ENCODE data around the gene TTF2.

The TTF2 gene

DNA sequence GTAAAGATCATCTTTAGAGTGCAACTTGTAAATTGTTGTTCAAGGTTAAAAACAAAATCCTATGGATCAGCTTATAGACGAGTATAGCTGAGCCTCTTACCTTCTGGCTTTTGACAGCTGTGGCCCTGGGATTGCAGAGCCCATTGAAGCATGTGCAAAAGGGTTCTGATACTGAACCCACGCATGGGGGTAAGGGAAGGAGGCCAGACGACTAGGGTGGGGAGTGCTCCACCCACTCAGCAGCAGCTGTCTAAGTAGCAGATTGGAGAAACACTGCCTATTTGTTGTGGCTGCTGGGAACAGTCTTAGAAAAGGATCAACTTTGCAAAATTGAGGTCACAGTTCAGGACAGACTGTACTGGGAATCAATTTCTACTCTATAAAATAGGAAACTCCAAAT lies 42.5 kb upstream of the TTF2 start:
- ChIA-PET POLR2A (no interaction called here), CTCF (interaction anchor here (0.8 to 1.4 kb wide), 2 partner anchors 83 to 443 kb away, joined by 3 read pairs; no protein-coding TSS in a partner anchor)
- TF ChIP-seq, protein P1, sequence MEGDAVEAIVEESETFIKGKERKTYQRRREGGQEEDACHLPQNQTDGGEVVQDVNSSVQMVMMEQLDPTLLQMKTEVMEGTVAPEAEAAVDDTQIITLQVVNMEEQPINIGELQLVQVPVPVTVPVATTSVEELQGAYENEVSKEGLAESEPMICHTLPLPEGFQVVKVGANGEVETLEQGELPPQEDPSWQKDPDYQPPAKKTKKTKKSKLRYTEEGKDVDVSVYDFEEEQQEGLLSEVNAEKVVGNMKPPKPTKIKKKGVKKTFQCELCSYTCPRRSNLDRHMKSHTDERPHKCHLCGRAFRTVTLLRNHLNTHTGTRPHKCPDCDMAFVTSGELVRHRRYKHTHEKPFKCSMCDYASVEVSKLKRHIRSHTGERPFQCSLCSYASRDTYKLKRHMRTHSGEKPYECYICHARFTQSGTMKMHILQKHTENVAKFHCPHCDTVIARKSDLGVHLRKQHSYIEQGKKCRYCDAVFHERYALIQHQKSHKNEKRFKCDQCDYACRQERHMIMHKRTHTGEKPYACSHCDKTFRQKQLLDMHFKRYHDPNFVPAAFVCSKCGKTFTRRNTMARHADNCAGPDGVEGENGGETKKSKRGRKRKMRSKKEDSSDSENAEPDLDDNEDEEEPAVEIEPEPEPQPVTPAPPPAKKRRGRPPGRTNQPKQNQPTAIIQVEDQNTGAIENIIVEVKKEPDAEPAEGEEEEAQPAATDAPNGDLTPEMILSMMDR (IDR thresholded peaks at IDR 0.05; ENCODE audit: control extremely low read depth, extremely low read depth, low read depth, missing control alignments), result no peak
- peak; percentile 24 for DNase-seq (ENCODE audit: extremely low spot score)

DNA sequence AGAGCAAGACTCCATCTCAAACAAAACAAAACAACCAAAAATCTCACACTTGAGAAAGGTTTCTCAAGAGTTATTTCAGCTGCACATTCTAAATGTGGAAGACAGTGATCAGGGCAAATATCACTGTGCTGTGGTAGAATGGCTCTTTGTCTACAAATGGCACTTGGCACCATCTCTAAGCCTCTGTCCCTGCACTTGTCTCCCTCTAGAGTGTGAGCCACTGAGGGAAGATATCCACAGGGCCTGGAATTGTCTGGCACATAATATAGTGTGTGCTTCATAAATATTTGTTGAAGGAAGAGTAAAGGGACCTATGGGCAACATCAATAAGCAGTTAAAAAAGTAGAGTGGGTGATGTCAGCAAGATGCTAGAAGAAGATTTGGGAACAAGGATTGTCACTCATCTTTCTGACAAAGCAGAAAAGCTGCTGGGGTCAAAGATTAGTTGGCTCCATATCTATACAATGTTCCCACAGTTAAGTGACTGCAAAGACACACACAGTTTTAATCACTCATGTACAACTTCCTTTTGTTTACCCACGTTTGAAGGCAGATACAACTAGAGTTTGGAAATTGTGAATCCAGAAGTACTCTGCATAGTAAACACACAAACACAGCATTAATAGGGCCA lies 39.5 kb upstream of the TTF2 start:
- DNase-seq (ENCODE audit: extremely low spot score), result no peak
- POLR2A ChIA-PET, result no interaction called here
- TF ChIP-seq, protein P1 (IDR thresholded peaks at IDR 0.05; ENCODE audit: control extremely low read depth, extremely low read depth, low read depth, missing control alignments), result no peak
- CTCF ChIA-PET, result interaction anchor here (0.9 to 1.5 kb wide), 3 partner anchors 11 to 297 kb away, joined by 3 read pairs; no protein-coding TSS in a partner anchor

DNA sequence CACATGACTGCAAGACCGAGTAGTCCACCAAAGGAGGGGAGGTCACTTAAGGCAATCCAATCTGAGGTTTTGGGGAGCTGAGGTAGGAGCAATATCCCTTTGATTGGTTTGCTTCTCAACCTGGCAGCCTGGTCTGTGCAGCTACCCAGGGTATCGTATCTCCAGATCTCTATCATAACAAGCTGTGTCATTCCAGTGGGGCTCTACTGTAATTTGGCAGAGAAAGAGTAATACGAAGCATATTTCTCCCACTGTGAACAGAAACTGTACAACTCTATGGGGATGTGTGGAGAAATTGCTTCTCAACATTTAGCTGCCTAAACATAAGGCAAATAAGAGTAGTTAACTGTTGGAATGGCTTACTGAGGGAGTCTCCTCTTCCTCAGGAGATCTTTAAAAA lies 38.0 kb upstream of the TTF2 start:
- TF ChIP-seq, protein P1 (IDR thresholded peaks at IDR 0.05; ENCODE audit: control extremely low read depth, extremely low read depth, low read depth, missing control alignments), result no peak
- ChIA-PET POLR2A (no interaction called here), CTCF (interaction anchor here (0.9 to 1.5 kb wide), 4 partner anchors 10 to 447 kb away, joined by 3 read pairs; no protein-coding TSS in a partner anchor)
- DNase-seq (ENCODE audit: extremely low spot score), result no peak

DNA sequence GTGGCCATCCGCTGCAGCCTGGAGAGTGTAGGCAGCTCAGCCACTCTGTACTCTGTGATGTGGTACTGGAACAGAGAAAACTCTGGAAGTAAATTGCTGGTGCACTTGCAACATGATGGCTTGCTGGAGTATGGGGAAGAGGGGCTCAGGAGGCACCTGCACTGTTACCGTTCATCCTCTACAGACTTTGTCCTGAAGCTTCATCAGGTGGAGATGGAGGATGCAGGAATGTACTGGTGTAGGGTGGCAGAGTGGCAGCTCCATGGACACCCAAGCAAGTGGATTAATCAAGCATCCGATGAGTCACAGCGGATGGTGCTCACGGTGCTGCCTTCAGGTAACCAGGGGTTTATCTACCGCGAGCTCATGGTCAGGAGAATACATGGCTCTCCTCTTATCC lies 34.6 kb upstream of the TTF2 start:
- CTCF ChIA-PET, result interaction anchor here (0.9 to 1.4 kb wide), 3 partner anchors 12 to 36 kb away, joined by 3 to 4 read pairs (median 3); no protein-coding TSS in a partner anchor
- POLR2A ChIA-PET, result no interaction called here

DNA sequence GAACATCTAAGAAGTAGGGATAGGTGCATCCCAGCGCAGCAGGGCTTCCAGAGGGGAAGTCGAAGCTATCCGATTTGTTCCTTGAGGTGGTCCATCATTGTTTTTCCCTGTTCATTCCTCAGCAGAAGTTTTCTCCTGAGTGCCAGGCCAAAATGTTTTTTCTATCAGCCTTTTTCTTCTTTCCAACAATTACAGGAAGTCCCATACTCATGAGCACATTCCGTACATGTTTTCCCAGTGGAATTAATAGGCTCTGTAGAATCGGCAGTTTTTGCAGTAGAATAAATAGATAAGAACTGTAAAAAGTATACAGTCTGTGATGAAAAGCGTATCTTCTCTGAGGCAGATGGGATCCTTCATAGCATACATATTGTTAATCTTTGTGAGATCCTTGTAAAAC lies 33.8 kb upstream of the TTF2 start:
- CTCF ChIA-PET, result interaction anchor here (1.3 kb wide), 1 partner anchor 16 kb away, joined by 3 read pairs; no protein-coding TSS in a partner anchor
- POLR2A ChIA-PET, result no interaction called here
- TF ChIP-seq, protein P1 (IDR thresholded peaks at IDR 0.05; ENCODE audit: control extremely low read depth, extremely low read depth, low read depth, missing control alignments), result no peak

More for the DNA sequence above, 34.6 kb upstream of the TTF2 start:
- TF ChIP-seq, protein P1 (IDR thresholded peaks at IDR 0.05; ENCODE audit: control extremely low read depth, extremely low read depth, low read depth, missing control alignments), result no peak
- DNase-seq (ENCODE audit: extremely low spot score), result no peak

DNA sequence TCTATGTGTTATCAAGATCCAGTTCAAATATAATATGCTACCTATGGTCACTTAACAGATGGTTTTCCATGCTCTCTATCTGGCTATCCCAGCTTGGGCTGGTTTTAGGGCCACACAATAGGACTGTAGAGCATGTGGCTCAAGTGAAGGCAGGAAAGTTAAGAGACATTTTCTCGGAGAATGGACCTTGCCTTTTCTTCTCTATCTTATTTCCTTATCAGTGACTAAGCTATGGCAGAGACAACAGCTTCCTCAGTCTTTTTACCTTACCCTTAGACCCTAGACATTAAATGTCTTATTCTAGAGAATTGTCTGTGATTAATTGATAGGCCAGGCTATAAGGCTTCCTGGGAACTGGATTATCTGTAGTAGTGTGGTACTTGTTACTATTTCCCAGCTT lies 30.4 kb upstream of the TTF2 start:
- ChIA-PET POLR2A (no interaction called here), CTCF (no interaction called here)
- TF ChIP-seq, protein P1 (IDR thresholded peaks at IDR 0.05; ENCODE audit: control extremely low read depth, extremely low read depth, low read depth, missing control alignments), result no peak
- no peak for DNase-seq (ENCODE audit: extremely low spot score)

More for the DNA sequence above, 33.8 kb upstream of the TTF2 start:
- no peak for DNase-seq (ENCODE audit: extremely low spot score)

Measured in GM10248 (cell line).